22Rv1 (cell line): ENCODE results near the gene TADA3.
A peak's percentile ranks its signal among the peaks of the same experiment; 100 is the strongest.

Experiments used
- CTCF ChIP-seq: fragments of 450-650 bp; IDR thresholded peaks from 2 replicates; pipeline ENCODE4 v1.5.1; 2017; ENCODE audit warnings: mild to moderate bottlenecking
- ZFX ChIP-seq: fragments of 450-650 bp; IDR thresholded peaks from 2 replicates; pipeline ENCODE4 v1.6.1; 2017; ENCODE audit warnings: antibody characterized with exemption, borderline replicate concordance

- TF ChIP-seq CTCF (peak; percentile 44), ZFX (no peak)
These were observed 8.3 kb upstream of the TADA3 start for GRCh38 chr3:9800529-9800928.
